H9 (cell line): ENCODE results near the gene SLC23A2. TPM values are rescaled to one million over a fixed set of nuclear protein-coding genes. Genes with fewer than 3 reads are reported as not detected.

Experiments
- DNase-seq: peaks from one replicate; pipeline ENCODE4 v3.0.0-alpha.2; 2017
- H2AFZ ChIP-seq: one replicate; pipeline ENCODE4 v1.6.1; 2013; ENCODE audit warnings: mild to moderate bottlenecking, low read length, control low read depth, moderate library complexity
- H2AK5ac ChIP-seq: 2 replicates; pipeline ENCODE4 v1.6.1; 2013; ENCODE audit warnings: low read length, control low read depth, mixed read lengths; ENCODE audit not compliant: insufficient read length
- H2BK120ac ChIP-seq: one replicate; pipeline ENCODE4 v1.6.1; 2013; ENCODE audit warnings: low read depth, mild to moderate bottlenecking, low read length, control low read depth, inconsistent platforms; ENCODE audit not compliant: poor library complexity, severe bottlenecking
- H2BK12ac ChIP-seq: 2 replicates; pipeline ENCODE4 v1.6.1; 2013; ENCODE audit warnings: low read length, control low read depth, mixed read lengths, low read depth; ENCODE audit not compliant: insufficient read length
- H2BK15ac ChIP-seq: 2 replicates; pipeline ENCODE4 v1.6.1; 2013; ENCODE audit warnings: low read depth, low read length, control low read depth
- H2BK20ac ChIP-seq: one replicate; pipeline ENCODE4 v1.6.1; 2013; ENCODE audit warnings: low read depth, mild to moderate bottlenecking, low read length, control low read depth, inconsistent platforms; ENCODE audit not compliant: poor library complexity, severe bottlenecking
- H2BK5ac ChIP-seq: 2 replicates; pipeline ENCODE4 v1.6.1; 2013; ENCODE audit warnings: low read length, control low read depth, mixed read lengths; ENCODE audit not compliant: insufficient read length
- H3K14ac ChIP-seq: 2 replicates; pipeline ENCODE4 v1.6.1; 2013; ENCODE audit warnings: low read length, control low read depth; ENCODE audit not compliant: insufficient read depth
- H3K18ac ChIP-seq: 2 replicates; pipeline ENCODE4 v1.6.1; 2013; ENCODE audit warnings: low read depth, mild to moderate bottlenecking, mixed read lengths, low read length, control low read depth; ENCODE audit not compliant: insufficient read length
- H3K23ac ChIP-seq: 2 replicates; pipeline ENCODE4 v1.6.1; 2013; ENCODE audit warnings: low read length, control low read depth, mixed read lengths, low read depth; ENCODE audit not compliant: insufficient read length
- H3K23me2 ChIP-seq: 2 replicates; pipeline ENCODE4 v1.6.1; 2013; ENCODE audit warnings: low read depth, mild to moderate bottlenecking, mixed read lengths, low read length, control low read depth; ENCODE audit not compliant: insufficient read length, poor library complexity, severe bottlenecking
- H3K27ac ChIP-seq: 2 replicates; pipeline ENCODE4 v1.5.1; 2013; ENCODE audit warnings: low read length, control low read depth, mixed read lengths, low read depth; ENCODE audit not compliant: insufficient read length
- H3K27me3 ChIP-seq: 2 replicates; pipeline ENCODE4 v1.6.1; 2013; ENCODE audit warnings: low read length, control low read depth, inconsistent platforms; ENCODE audit not compliant: insufficient read depth
- H3K4ac ChIP-seq: 2 replicates; pipeline ENCODE4 v1.6.1; 2013; ENCODE audit warnings: low read depth, mild to moderate bottlenecking, control low read depth, inconsistent platforms, low read length, moderate library complexity
- H3K4me1 ChIP-seq: 2 replicates; pipeline ENCODE4 v1.6.1; 2013; ENCODE audit warnings: low read length, control low read depth, inconsistent platforms; ENCODE audit not compliant: insufficient read depth
- H3K4me2 ChIP-seq: 2 replicates; pipeline ENCODE4 v1.6.1; 2013; ENCODE audit warnings: low read length, control low read depth, mixed read lengths; ENCODE audit not compliant: insufficient read length, insufficient read depth
- H3K56ac ChIP-seq: 2 replicates; pipeline ENCODE4 v1.6.1; 2013; ENCODE audit warnings: low read depth, mild to moderate bottlenecking, mixed read lengths, low read length, control low read depth; ENCODE audit not compliant: insufficient read length
- H3K79me1 ChIP-seq: 2 replicates; pipeline ENCODE4 v1.6.1; 2013; ENCODE audit warnings: low read depth, mild to moderate bottlenecking, moderate library complexity, low read length, control low read depth, inconsistent platforms; ENCODE audit not compliant: insufficient read depth, poor library complexity, severe bottlenecking
- H3K79me2 ChIP-seq: 2 replicates; pipeline ENCODE4 v1.6.1; 2013; ENCODE audit warnings: low read length, control low read depth, inconsistent platforms; ENCODE audit not compliant: insufficient read depth
- H3K9ac ChIP-seq: 2 replicates; pipeline ENCODE4 v1.6.1; 2013; ENCODE audit warnings: low read length, control low read depth, mixed read lengths; ENCODE audit not compliant: insufficient read length; ENCODE audit errors: extremely low read depth
- H3K9me3 ChIP-seq: one replicate; pipeline ENCODE4 v1.6.1; 2013; ENCODE audit warnings: low read depth, low read length, inconsistent platforms; ENCODE audit not compliant: control insufficient read depth
- H3T11ph ChIP-seq: one replicate; pipeline ENCODE4 v1.6.1; 2013; ENCODE audit warnings: mild to moderate bottlenecking, low read length, control low read depth, inconsistent platforms
- H4K20me1 ChIP-seq: one replicate; pipeline ENCODE4 v1.6.1; 2013; ENCODE audit not compliant: control insufficient read depth, insufficient read length, insufficient read depth
- H4K5ac ChIP-seq: 2 replicates; pipeline ENCODE4 v1.6.1; 2013; ENCODE audit warnings: low read depth, mild to moderate bottlenecking, mixed read lengths, low read length, control low read depth; ENCODE audit not compliant: insufficient read length
- H4K8ac ChIP-seq: replicated peaks from 2 replicates; pipeline ENCODE4 v1.6.1; 2013; ENCODE audit warnings: low read length, control low read depth, mixed read lengths, low read depth; ENCODE audit not compliant: insufficient read length
- H4K91ac ChIP-seq: 2 replicates; pipeline ENCODE4 v1.6.1; 2013; ENCODE audit warnings: low read depth, mild to moderate bottlenecking, moderate library complexity, mixed read lengths, low read length, control low read depth; ENCODE audit not compliant: insufficient read length
- H3K27ac Mint-ChIP-seq, 3 experiments: 2 replicates in 2 of 3; 3 replicates in 1 of 3; pipeline ENCODE4 v1.8.0; 2020 to 2021; ENCODE audit warnings: mixed read lengths in 3 of 3, mild to moderate bottlenecking in 1 of 3, moderate library complexity in 1 of 3
- H3K27me3 Mint-ChIP-seq: 2 replicates; pipeline ENCODE4 v1.8.0; 2021; ENCODE audit warnings: low read depth, mild to moderate bottlenecking, moderate library complexity, mixed read lengths
- H3K36me3 Mint-ChIP-seq, 3 experiments: 2 replicates in 2 of 3; 3 replicates in 1 of 3; pipeline ENCODE4 v1.8.0; 2020 to 2021; ENCODE audit warnings: low read depth in 3 of 3, mixed read lengths in 3 of 3; ENCODE audit not compliant: insufficient read depth in 1 of 3
- H3K4me1 Mint-ChIP-seq, 2 experiments: 2 replicates each; pipeline ENCODE4 v1.8.0; 2020; ENCODE audit warnings: mixed read lengths in 2 of 2
- H3K4me3 Mint-ChIP-seq, 2 experiments: 2 replicates in 1 of 2; 3 replicates in 1 of 2; pipeline ENCODE4 v1.8.0; 2020 to 2021; ENCODE audit warnings: mild to moderate bottlenecking in 2 of 2, mixed read lengths in 2 of 2, moderate library complexity in 1 of 2
- H3K9me3 Mint-ChIP-seq, 2 experiments: 2 replicates in 1 of 2; 3 replicates in 1 of 2; pipeline ENCODE4 v1.8.0; 2020; ENCODE audit warnings: mild to moderate bottlenecking in 2 of 2, mixed read lengths in 2 of 2, moderate library complexity in 1 of 2
- WGBS: extraction: QIAGEN DNeasy Blood & Tissue Kit; methylation state at CpG from one replicate; pipeline ENCODE4 v1.1.7; 2013; ENCODE audit warnings: missing lambda C conversion rate, low lambda C conversion rate, mixed read lengths; ENCODE audit not compliant: insufficient read length; ENCODE audit errors: extremely low coverage; 5-methylcytosine and 5-hydroxymethylcytosine counted together
- total RNA-seq: library from RNA; stranded (reverse); gene quantifications from 2 replicates; pipeline ENCODE4 v1.2.1, GENCODE V29; 2021
- TF ChIP-seq, protein P1 (sequence below): fragments of 200-600 bp; sonication (generic); conservative IDR thresholded peaks from 3 replicates; pipeline ENCODE4 v1.8.0; 2021; ENCODE audit warnings: antibody characterized with exemption, mild to moderate bottlenecking

SLC23A2 gene
- total RNA-seq, 1 experiment from 2014 or later, result 16.5 TPM

DNA sequence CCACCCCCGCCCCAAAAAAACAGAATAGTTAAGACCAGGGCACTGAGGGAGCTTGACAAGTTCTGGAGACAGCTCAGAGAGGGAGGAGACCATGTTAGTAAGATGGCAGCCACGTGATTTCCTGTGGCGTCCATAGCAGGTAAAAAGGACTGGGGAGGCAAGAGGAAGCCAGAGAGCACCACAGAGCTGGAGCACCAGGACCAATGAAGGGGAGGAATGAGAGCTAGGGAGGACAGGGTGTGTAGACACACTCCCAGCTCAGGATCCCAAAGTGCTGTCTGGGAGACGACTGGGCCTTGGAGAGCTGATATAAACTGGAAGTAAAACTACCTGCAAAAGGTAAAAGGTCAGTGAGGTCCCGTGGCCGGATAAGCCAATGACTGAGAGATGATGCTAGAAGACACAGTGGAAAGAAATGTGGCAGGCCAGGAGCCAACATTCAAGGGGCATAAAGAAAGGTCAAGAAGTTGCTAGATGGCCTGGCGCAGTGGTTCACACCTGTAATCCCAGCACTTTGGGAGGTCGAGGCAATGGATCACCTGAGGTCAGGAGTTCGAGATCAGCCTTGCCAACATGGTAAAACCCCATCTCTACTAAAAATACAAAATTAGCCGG, 39.0 kb downstream of the SLC23A2 start:
- Histone ChIP-seq H4K20me1 (no peaks in the 10 kb centered on the region), H3K18ac (no peak overlapping the region), H3K27me3 (no peaks in the 10 kb centered on the region), H3K9me3 (no peaks in the 10 kb centered on the region), H4K91ac (no peak overlapping the region), H3K79me2 (no peaks in the 10 kb centered on the region), H2BK5ac (no peak overlapping the region), H2BK120ac (no peak overlapping the region), H2BK15ac (no peak overlapping the region), H3K79me1 (no peaks in the 10 kb centered on the region), H3K9ac (no peak overlapping the region), H4K5ac (peak overlapping the region; percentile 82), H3K23ac (no peak overlapping the region), H3K27ac (no peak overlapping the region), H3T11ph (no peak overlapping the region), H4K8ac (peak overlapping the region; percentile 92), H3K4me1 (peaks cover 3% of the 10 kb centered on the region; the same call in 1 of the 2 replicates), H3K4ac (no peak overlapping the region), H3K4me2 (no peak overlapping the region), H3K23me2 (no peaks in the 10 kb centered on the region), H2BK20ac (no peak overlapping the region), H3K56ac (no peak overlapping the region), H3K14ac (peak overlapping the region; percentile 57; the same call in 1 of the 2 replicates), H2AFZ (no peak overlapping the region), H2AK5ac (no peak overlapping the region), H2BK12ac (no peak overlapping the region)
- WGBS, result no CpG with 5 or more reads among the region's 10 CpGs
- Mint-ChIP-seq H3K9me3 (no peaks in the 10 kb centered on the region), H3K36me3 (no peaks in the 10 kb centered on the region), H3K27me3 (no peaks in the 10 kb centered on the region), H3K27ac (peak overlapping the region in 1 of 3 experiments; percentile 68; a peak in 1 of 7 replicates), H3K4me1 (peaks cover 9 to 18% of the 10 kb centered on the region in 2 experiments), H3K4me3 (no peak overlapping the region)
- TF ChIP-seq, protein P1, sequence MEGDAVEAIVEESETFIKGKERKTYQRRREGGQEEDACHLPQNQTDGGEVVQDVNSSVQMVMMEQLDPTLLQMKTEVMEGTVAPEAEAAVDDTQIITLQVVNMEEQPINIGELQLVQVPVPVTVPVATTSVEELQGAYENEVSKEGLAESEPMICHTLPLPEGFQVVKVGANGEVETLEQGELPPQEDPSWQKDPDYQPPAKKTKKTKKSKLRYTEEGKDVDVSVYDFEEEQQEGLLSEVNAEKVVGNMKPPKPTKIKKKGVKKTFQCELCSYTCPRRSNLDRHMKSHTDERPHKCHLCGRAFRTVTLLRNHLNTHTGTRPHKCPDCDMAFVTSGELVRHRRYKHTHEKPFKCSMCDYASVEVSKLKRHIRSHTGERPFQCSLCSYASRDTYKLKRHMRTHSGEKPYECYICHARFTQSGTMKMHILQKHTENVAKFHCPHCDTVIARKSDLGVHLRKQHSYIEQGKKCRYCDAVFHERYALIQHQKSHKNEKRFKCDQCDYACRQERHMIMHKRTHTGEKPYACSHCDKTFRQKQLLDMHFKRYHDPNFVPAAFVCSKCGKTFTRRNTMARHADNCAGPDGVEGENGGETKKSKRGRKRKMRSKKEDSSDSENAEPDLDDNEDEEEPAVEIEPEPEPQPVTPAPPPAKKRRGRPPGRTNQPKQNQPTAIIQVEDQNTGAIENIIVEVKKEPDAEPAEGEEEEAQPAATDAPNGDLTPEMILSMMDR, result no peak
- no peak for DNase-seq
